Mesenchymal stem cell (in vitro differentiated cells and primary cell): ENCODE measurements around the gene NAA60.

Experiments used
- DNase-seq: peaks from one replicate; pipeline ENCODE4 v3.0.0-alpha.2; 2013
- H2AFZ ChIP-seq: one replicate; pipeline ENCODE4 v1.6.1; 2013; ENCODE audit warnings: low read depth, mild to moderate bottlenecking, control low read depth, inconsistent platforms, low read length, moderate library complexity
- H2AK5ac ChIP-seq: 2 replicates; pipeline ENCODE4 v1.6.1; 2013; ENCODE audit warnings: low read length, moderate library complexity, mild to moderate bottlenecking, inconsistent platforms; ENCODE audit not compliant: severe bottlenecking
- H2BK120ac ChIP-seq: one replicate; pipeline ENCODE4 v1.6.1; 2013; ENCODE audit warnings: low read depth, mild to moderate bottlenecking, inconsistent platforms, low read length, moderate library complexity
- H2BK12ac ChIP-seq, 2 experiments: one replicate each; pipeline ENCODE4 v1.6.1; 2013; ENCODE audit warnings: inconsistent platforms in 2 of 2, low read length in 2 of 2, mild to moderate bottlenecking in 2 of 2, moderate library complexity in 2 of 2, control low read depth in 1 of 2
- H2BK15ac ChIP-seq: one replicate; pipeline ENCODE4 v1.6.1; 2013; ENCODE audit warnings: mild to moderate bottlenecking, low read depth, inconsistent platforms; ENCODE audit not compliant: poor library complexity, severe bottlenecking
- H2BK5ac ChIP-seq: 2 replicates; pipeline ENCODE4 v1.6.1; 2013; ENCODE audit warnings: low read depth, mild to moderate bottlenecking, low read length, control low read depth, inconsistent platforms; ENCODE audit not compliant: poor library complexity, severe bottlenecking
- H3K14ac ChIP-seq, 2 experiments: one replicate each; pipeline ENCODE4 v1.6.1; 2013; ENCODE audit warnings: inconsistent platforms in 2 of 2, low read length in 2 of 2, control low read depth in 1 of 2, mild to moderate bottlenecking in 1 of 2, moderate library complexity in 1 of 2
- H3K18ac ChIP-seq, 2 experiments: one replicate each; pipeline ENCODE4 v1.6.1; 2013; ENCODE audit warnings: inconsistent platforms in 2 of 2, low read length in 2 of 2, control low read depth in 1 of 2, low read depth in 1 of 2, mild to moderate bottlenecking in 1 of 2
- H3K23ac ChIP-seq, 2 experiments: one replicate each; pipeline ENCODE4 v1.6.1; 2013; ENCODE audit warnings: inconsistent platforms in 2 of 2, low read length in 2 of 2, mild to moderate bottlenecking in 2 of 2, moderate library complexity in 2 of 2, control low read depth in 1 of 2
- H3K27ac ChIP-seq: 2 replicates; pipeline ENCODE4 v1.5.1; 2013; ENCODE audit warnings: mild to moderate bottlenecking, moderate library complexity, low read length, control low read depth, inconsistent platforms; ENCODE audit not compliant: poor library complexity, severe bottlenecking
- H3K27me3 ChIP-seq, 2 experiments: 2 replicates each; pipeline versions ENCODE4 v1.6.1 to v1.7.0; 2013; ENCODE audit warnings: low read length in 2 of 2, mild to moderate bottlenecking in 2 of 2, moderate library complexity in 2 of 2, control low read depth in 1 of 2, inconsistent platforms in 1 of 2; ENCODE audit not compliant: control insufficient read depth in 1 of 2, insufficient read depth in 1 of 2
- H3K36me3 ChIP-seq, 2 experiments: 2 replicates each; pipeline versions ENCODE4 v1.6.1 to v1.7.0; 2013; ENCODE audit warnings: low read length in 2 of 2, control low read depth in 1 of 2, inconsistent platforms in 1 of 2, low read depth in 1 of 2, mild to moderate bottlenecking in 1 of 2; ENCODE audit not compliant: insufficient read depth in 2 of 2, control insufficient read depth in 1 of 2
- H3K4ac ChIP-seq, 2 experiments: one replicate each; pipeline ENCODE4 v1.6.1; 2013; ENCODE audit warnings: inconsistent platforms in 2 of 2, low read length in 2 of 2, mild to moderate bottlenecking in 2 of 2, moderate library complexity in 2 of 2, control low read depth in 1 of 2, low read depth in 1 of 2
- H3K4me1 ChIP-seq: 2 replicates; pipeline ENCODE4 v1.6.1; 2013; ENCODE audit warnings: low read depth, low read length, control low read depth; ENCODE audit not compliant: control insufficient read depth, insufficient read depth
- H3K4me2 ChIP-seq: 2 replicates; pipeline ENCODE4 v1.6.1; 2013; ENCODE audit warnings: low read length, mild to moderate bottlenecking, inconsistent platforms; ENCODE audit not compliant: poor library complexity, severe bottlenecking
- H3K4me3 ChIP-seq, 2 experiments: 2 replicates each; pipeline versions ENCODE4 v1.5.1 to v1.7.0; 2013; ENCODE audit warnings: low read length in 2 of 2, mild to moderate bottlenecking in 2 of 2, control low read depth in 1 of 2, low read depth in 1 of 2; ENCODE audit not compliant: insufficient read depth in 1 of 2
- H3K79me1 ChIP-seq: replicated peaks from 2 replicates; pipeline ENCODE4 v1.6.1; 2013; ENCODE audit warnings: mild to moderate bottlenecking, control low read depth, low read length, inconsistent platforms; ENCODE audit not compliant: poor library complexity, severe bottlenecking
- H3K9ac ChIP-seq: 2 replicates; pipeline ENCODE4 v1.7.0; 2013; ENCODE audit warnings: mild to moderate bottlenecking, low read length, moderate library complexity
- H3K9me3 ChIP-seq: 2 replicates; pipeline ENCODE4 v1.7.0; 2013; ENCODE audit warnings: mild to moderate bottlenecking, low read length; ENCODE audit not compliant: control insufficient read depth
- H4K8ac ChIP-seq: one replicate; pipeline ENCODE4 v1.6.1; 2013; ENCODE audit warnings: inconsistent platforms, mild to moderate bottlenecking, low read length, moderate library complexity
- H4K91ac ChIP-seq: one replicate; pipeline ENCODE4 v1.6.1; 2013; ENCODE audit warnings: mild to moderate bottlenecking, low read length, inconsistent platforms
- WGBS: methylation state at CpG from one replicate; pipeline ENCODE4 v1.1.7; 2013; ENCODE audit warnings: mixed read lengths; 5-methylcytosine and 5-hydroxymethylcytosine counted together

NAA60 gene

GRCh38 chr16:3480901-3481695 is 37.6 kb downstream of the NAA60 start:
- no peak overlapping the region for H3K9ac ChIP-seq
- no peak for DNase-seq
- H2AK5ac ChIP-seq = no peak overlapping the region
- no peak overlapping the region for H2BK5ac ChIP-seq
- H3K27me3 ChIP-seq = no peaks in the 10 kb centered on the region
- H3K79me1 ChIP-seq = peaks cover 53% of the 10 kb centered on the region
- H2BK120ac ChIP-seq = no peak overlapping the region
- H3K4me2 ChIP-seq = no peak overlapping the region
- H3K4me1 ChIP-seq = peaks cover 11% of the 10 kb centered on the region
- H3K23ac ChIP-seq = no peak overlapping the region
- H3K14ac ChIP-seq = no peak overlapping the region
- H3K18ac ChIP-seq = no peak overlapping the region
- peaks cover 71 to 73% of the 10 kb centered on the region in 2 experiments for H3K36me3 ChIP-seq
- H3K4me3 ChIP-seq = no peak overlapping the region
- H2BK12ac ChIP-seq = no peak overlapping the region
- H3K4ac ChIP-seq = no peak overlapping the region
- no peak overlapping the region for H2AFZ ChIP-seq
- no peak overlapping the region for H3K27ac ChIP-seq
- no peaks in the 10 kb centered on the region for H3K9me3 ChIP-seq
- WGBS = 75% methylated on average over 18 of the region's 18 CpGs
- H4K8ac ChIP-seq = peak overlapping the region; percentile 45
- no peak overlapping the region for H4K91ac ChIP-seq
- H2BK15ac ChIP-seq = no peak overlapping the region

DNA sequence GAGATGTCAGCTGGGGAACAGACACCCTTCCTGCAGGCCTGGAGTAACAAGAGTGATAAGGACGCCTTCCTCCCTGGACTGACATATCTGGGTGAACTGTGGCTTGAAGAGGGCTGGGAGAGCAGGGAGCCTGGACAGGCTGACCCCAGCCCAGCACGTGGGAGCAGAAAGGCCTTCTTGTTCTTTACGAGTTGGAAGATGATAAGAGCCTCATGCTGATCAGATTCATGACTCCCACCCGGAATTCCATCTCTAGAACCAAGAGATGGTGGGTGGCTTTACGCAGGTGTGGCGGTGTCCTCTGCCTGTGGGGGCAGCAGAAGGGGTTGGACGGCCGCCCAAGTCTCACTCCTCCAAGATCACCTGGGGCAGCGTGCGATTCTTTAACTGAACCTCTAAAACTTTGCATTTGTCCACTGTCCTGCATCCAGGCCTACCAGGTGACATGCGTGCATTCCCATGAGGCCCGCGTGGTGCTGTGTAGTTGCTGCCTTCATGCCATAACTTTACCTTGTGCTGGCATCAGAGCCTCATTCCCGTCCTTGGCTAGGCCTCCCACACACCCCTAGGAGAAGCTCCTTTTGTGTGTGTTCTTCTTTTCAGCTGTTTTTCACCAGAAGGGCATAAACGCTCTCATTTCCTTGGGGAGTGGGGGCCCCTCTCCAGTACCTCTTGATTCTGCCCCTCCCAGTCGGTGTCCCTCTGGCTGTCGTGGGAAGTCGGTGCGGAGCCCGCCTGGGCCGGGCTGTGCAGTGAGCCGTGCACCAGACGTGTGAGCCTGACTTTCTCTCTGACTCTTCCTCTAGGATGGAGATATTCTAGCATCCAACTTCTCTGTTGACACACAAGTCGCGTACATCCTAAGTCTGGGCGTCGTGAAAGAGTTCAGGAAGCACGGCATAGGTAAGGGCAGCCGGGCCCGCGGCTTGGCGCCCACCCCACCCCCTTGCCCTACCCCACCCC is 38.5 kb downstream of the NAA60 start:
- Histone ChIP-seq H2AFZ (no peak overlapping the region), H3K79me1 (peaks cover 57% of the 10 kb centered on the region)
- 94% methylated on average over 32 of the region's 32 CpGs for WGBS

DNA sequence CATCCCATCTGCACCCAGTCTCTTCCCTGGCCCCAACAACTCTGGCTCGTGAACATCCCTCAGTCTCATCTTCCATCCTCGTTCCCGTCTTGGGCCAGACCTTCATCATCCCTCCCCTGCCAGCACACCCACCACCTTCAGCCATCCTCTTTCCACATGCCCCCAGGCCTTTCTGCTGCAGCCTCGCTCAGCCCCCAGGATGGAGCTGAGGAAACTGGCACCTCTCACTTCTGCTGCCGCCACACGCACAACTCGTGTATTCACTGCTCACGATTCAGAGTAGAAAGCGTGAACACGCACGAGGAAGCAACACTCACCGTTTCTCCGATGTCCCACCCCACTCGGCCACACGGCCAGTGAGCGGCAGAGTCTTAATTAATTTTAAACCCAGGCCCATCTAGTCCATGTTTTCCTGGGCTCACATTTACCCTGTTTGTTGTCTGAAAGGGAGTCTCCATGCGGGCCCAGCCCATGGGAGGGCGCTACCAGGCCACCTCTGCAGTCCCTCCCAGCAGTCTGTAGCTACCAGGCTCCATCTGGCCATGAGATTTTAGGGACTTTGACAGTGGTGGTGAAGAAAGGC is 39.3 kb downstream of the NAA60 start:
- Histone ChIP-seq H3K4me1 (peaks cover 16% of the 10 kb centered on the region), H3K4me2 (no peak overlapping the region), H4K8ac (no peak overlapping the region), H2BK120ac (no peak overlapping the region), H3K27ac (no peak overlapping the region), H3K9ac (no peak overlapping the region), H3K79me1 (peaks cover 61% of the 10 kb centered on the region), H3K23ac (no peak overlapping the region), H3K36me3 (peaks cover 86 to 88% of the 10 kb centered on the region in 2 experiments), H3K18ac (no peak overlapping the region), H2AK5ac (no peak overlapping the region), H3K27me3 (no peaks in the 10 kb centered on the region), H3K14ac (no peak overlapping the region), H3K9me3 (no peaks in the 10 kb centered on the region), H2AFZ (no peak overlapping the region), H3K4me3 (no peak overlapping the region), H2BK12ac (no peak overlapping the region), H4K91ac (no peak overlapping the region), H2BK15ac (no peak overlapping the region), H3K4ac (no peak overlapping the region), H2BK5ac (no peak overlapping the region)
- 97% methylated on average over 18 of the region's 18 CpGs for WGBS
- no peak for DNase-seq

More for the DNA sequence above, 38.5 kb downstream of the NAA60 start:
- Histone ChIP-seq H3K4ac (no peak overlapping the region), H3K9ac (no peak overlapping the region), H3K23ac (no peak overlapping the region), H2BK5ac (no peak overlapping the region), H3K27me3 (no peaks in the 10 kb centered on the region), H2BK15ac (no peak overlapping the region), H4K8ac (no peak overlapping the region), H3K27ac (no peak overlapping the region), H3K4me1 (peaks cover 16% of the 10 kb centered on the region), H4K91ac (no peak overlapping the region), H3K36me3 (peaks cover 78 to 81% of the 10 kb centered on the region in 2 experiments), H2AK5ac (no peak overlapping the region), H3K4me2 (no peak overlapping the region), H2BK120ac (no peak overlapping the region), H2BK12ac (no peak overlapping the region), H3K14ac (no peak overlapping the region), H3K9me3 (no peaks in the 10 kb centered on the region), H3K4me3 (no peak overlapping the region), H3K18ac (no peak overlapping the region)
- DNase-seq = no peak
